ENCODE results near the gene NASP. TPM values are rescaled to one million over a fixed set of nuclear protein-coding genes. Genes with fewer than 3 reads are reported as not detected.

The NASP gene
- total and polyA plus RNA-seq, 2 of the 13 experiments (the other 11 are each of a cell fraction or from before 2014, with no cell fraction given), result 132 to 256 TPM

DNA sequence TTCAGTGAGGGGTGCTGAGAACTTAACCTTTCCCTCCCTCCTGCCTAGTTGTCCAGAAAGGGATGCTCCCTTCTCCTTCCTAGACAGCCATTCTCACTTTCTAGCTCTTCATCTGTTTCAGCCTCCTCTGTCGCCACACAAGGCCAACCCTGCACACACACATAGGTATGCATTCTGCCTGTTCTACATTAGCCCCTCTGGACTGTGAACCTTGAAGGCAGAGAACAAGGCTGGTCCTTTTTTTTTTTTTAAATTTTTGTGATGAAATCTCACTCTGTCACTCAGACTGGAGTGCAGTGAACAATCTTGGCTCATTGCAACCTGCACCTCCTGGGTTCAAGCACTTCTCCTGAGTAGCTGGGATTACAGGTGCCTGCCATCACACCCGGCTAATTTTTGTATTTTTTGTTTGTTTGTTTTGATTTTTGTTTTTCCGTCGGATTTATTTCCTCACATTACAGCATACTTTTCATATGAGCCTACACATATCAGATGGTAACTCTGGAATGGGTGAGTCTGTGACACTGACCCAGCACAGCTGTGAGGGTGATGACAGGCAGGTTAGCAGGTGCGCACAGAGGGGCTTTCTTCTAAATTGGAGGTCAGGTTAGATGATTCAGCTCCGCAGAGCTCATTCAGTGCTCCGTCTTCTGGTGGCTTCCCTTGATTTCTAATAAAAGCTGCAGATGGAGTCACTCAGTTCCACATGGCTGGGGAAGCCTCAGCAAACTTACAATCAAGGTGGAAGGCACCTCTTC, 38.1 kb upstream of the NASP start (continued):
- TF ChIP-seq, protein P1, sequence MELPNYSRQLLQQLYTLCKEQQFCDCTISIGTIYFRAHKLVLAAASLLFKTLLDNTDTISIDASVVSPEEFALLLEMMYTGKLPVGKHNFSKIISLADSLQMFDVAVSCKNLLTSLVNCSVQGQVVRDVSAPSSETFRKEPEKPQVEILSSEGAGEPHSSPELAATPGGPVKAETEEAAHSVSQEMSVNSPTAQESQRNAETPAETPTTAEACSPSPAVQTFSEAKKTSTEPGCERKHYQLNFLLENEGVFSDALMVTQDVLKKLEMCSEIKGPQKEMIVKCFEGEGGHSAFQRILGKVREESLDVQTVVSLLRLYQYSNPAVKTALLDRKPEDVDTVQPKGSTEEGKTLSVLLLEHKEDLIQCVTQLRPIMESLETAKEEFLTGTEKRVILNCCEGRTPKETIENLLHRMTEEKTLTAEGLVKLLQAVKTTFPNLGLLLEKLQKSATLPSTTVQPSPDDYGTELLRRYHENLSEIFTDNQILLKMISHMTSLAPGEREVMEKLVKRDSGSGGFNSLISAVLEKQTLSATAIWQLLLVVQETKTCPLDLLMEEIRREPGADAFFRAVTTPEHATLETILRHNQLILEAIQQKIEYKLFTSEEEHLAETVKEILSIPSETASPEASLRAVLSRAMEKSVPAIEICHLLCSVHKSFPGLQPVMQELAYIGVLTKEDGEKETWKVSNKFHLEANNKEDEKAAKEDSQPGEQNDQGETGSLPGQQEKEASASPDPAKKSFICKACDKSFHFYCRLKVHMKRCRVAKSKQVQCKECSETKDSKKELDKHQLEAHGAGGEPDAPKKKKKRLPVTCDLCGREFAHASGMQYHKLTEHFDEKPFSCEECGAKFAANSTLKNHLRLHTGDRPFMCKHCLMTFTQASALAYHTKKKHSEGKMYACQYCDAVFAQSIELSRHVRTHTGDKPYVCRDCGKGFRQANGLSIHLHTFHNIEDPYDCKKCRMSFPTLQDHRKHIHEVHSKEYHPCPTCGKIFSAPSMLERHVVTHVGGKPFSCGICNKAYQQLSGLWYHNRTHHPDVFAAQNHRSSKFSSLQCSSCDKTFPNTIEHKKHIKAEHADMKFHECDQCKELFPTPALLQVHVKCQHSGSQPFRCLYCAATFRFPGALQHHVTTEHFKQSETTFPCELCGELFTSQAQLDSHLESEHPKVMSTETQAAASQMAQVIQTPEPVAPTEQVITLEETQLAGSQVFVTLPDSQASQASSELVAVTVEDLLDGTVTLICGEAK (IDR thresholded peaks at IDR 0.05), result no peak
- TF ChIP-seq, protein P1 (CRISPR knock-in tag; IDR thresholded peaks at IDR 0.05), result no peak
- TF ChIP-seq, protein P2, sequence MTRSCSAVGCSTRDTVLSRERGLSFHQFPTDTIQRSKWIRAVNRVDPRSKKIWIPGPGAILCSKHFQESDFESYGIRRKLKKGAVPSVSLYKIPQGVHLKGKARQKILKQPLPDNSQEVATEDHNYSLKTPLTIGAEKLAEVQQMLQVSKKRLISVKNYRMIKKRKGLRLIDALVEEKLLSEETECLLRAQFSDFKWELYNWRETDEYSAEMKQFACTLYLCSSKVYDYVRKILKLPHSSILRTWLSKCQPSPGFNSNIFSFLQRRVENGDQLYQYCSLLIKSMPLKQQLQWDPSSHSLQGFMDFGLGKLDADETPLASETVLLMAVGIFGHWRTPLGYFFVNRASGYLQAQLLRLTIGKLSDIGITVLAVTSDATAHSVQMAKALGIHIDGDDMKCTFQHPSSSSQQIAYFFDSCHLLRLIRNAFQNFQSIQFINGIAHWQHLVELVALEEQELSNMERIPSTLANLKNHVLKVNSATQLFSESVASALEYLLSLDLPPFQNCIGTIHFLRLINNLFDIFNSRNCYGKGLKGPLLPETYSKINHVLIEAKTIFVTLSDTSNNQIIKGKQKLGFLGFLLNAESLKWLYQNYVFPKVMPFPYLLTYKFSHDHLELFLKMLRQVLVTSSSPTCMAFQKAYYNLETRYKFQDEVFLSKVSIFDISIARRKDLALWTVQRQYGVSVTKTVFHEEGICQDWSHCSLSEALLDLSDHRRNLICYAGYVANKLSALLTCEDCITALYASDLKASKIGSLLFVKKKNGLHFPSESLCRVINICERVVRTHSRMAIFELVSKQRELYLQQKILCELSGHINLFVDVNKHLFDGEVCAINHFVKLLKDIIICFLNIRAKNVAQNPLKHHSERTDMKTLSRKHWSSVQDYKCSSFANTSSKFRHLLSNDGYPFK (CRISPR knock-in tag; IDR thresholded peaks at IDR 0.05; ENCODE audit: borderline replicate concordance), result no peak
- TF ChIP-seq, protein P3, sequence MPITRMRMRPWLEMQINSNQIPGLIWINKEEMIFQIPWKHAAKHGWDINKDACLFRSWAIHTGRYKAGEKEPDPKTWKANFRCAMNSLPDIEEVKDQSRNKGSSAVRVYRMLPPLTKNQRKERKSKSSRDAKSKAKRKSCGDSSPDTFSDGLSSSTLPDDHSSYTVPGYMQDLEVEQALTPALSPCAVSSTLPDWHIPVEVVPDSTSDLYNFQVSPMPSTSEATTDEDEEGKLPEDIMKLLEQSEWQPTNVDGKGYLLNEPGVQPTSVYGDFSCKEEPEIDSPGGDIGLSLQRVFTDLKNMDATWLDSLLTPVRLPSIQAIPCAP (CRISPR knock-in tag; IDR thresholded peaks at IDR 0.05; ENCODE audit: low read depth), result no peak
- TF ChIP-seq, protein P4, sequence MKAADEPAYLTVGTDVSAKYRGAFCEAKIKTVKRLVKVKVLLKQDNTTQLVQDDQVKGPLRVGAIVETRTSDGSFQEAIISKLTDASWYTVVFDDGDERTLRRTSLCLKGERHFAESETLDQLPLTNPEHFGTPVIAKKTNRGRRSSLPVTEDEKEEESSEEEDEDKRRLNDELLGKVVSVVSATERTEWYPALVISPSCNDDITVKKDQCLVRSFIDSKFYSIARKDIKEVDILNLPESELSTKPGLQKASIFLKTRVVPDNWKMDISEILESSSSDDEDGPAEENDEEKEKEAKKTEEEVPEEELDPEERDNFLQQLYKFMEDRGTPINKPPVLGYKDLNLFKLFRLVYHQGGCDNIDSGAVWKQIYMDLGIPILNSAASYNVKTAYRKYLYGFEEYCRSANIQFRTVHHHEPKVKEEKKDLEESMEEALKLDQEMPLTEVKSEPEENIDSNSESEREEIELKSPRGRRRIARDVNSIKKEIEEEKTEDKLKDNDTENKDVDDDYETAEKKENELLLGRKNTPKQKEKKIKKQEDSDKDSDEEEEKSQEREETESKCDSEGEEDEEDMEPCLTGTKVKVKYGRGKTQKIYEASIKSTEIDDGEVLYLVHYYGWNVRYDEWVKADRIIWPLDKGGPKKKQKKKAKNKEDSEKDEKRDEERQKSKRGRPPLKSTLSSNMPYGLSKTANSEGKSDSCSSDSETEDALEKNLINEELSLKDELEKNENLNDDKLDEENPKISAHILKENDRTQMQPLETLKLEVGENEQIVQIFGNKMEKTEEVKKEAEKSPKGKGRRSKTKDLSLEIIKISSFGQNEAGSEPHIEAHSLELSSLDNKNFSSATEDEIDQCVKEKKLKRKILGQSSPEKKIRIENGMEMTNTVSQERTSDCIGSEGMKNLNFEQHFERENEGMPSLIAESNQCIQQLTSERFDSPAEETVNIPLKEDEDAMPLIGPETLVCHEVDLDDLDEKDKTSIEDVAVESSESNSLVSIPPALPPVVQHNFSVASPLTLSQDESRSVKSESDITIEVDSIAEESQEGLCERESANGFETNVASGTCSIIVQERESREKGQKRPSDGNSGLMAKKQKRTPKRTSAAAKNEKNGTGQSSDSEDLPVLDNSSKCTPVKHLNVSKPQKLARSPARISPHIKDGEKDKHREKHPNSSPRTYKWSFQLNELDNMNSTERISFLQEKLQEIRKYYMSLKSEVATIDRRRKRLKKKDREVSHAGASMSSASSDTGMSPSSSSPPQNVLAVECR (CRISPR knock-in tag; IDR thresholded peaks at IDR 0.05; ENCODE audit: borderline replicate concordance), result peak; percentile 40; the same call in 1 of the 2 replicates
- TF ChIP-seq, protein P5, sequence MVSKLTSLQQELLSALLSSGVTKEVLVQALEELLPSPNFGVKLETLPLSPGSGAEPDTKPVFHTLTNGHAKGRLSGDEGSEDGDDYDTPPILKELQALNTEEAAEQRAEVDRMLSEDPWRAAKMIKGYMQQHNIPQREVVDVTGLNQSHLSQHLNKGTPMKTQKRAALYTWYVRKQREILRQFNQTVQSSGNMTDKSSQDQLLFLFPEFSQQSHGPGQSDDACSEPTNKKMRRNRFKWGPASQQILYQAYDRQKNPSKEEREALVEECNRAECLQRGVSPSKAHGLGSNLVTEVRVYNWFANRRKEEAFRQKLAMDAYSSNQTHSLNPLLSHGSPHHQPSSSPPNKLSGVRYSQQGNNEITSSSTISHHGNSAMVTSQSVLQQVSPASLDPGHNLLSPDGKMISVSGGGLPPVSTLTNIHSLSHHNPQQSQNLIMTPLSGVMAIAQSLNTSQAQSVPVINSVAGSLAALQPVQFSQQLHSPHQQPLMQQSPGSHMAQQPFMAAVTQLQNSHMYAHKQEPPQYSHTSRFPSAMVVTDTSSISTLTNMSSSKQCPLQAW (CRISPR knock-in tag; IDR thresholded peaks at IDR 0.05), result 0 out of 2 replicates have a peak, but pooled peaks have one; percentile 28
- TF ChIP-seq ZNF20 (CRISPR knock-in tag; IDR thresholded peaks at IDR 0.05) (no peak), XBP1 (CRISPR knock-in tag; IDR thresholded peaks at IDR 0.05) (no peak)

Measured in HepG2 (cell line).